Tibial artery (tissue), 4 donors: ENCODE data around the gene KLF17.

Experiments
- DNase-seq, 2 donors: peaks; one replicate each; pipeline ENCODE4 v3.0.0-alpha.2; 2019
- H3K27ac ChIP-seq, 2 donors: fragments of 200-600 bp; sonication (generic) in 1 of 2; 1 replicate in 1 of 2; 2 replicates in 1 of 2; pipeline ENCODE4 v1.5.1; 2018 to 2019; ENCODE audit warnings: mild to moderate bottlenecking in 1 of 2
- H3K27me3 ChIP-seq, 2 donors: fragments of 200-600 bp; sonication (generic) in 1 of 2; one replicate each; pipeline versions ENCODE4 v1.5.1 to v1.6.0; 2016 to 2019
- H3K36me3 ChIP-seq, 3 donors: fragments of 200-600 bp; sonication (generic) in 2 of 3; one replicate each; pipeline ENCODE4 v1.5.1; 2016 to 2019; ENCODE audit warnings: mild to moderate bottlenecking in 2 of 3
- H3K4me1 ChIP-seq, 4 donors: fragments of 200-600 bp; sonication (generic) in 2 of 4; 1 replicate in 3 of 4; 2 replicates in 1 of 4; pipeline ENCODE4 v1.5.1; 2016 to 2019
- H3K4me3 ChIP-seq, 2 donors: fragments of 200-600 bp; sonication (generic) in 1 of 2; 1 replicate in 1 of 2; 2 replicates in 1 of 2; pipeline ENCODE4 v1.5.1; 2018 to 2019; ENCODE audit warnings: mild to moderate bottlenecking in 2 of 2
- H3K9me3 ChIP-seq, 3 donors: fragments of 200-600 bp; sonication (generic) in 1 of 3; one replicate each; pipeline ENCODE4 v1.5.1; 2016 to 2019
- CTCF ChIP-seq, 2 experiments: fragments of 200-600 bp in 1 of 2; fragments of 450-650 bp in 1 of 2; IDR thresholded peaks; one replicate each; pipeline ENCODE4 v1.5.1; 2017 to 2019; ENCODE audit warnings: antibody characterized with exemption in 2 of 2, mild to moderate bottlenecking in 1 of 2, moderate library complexity in 1 of 2
- intact Hi-C: fragments of 100-400 bp; cut with DNase I; formaldehyde crosslinking; loops from one replicate; pipeline ENCODE4 v1.15.0; 2023; ENCODE audit warnings: low total_unique reads

KLF17 gene

GRCh38 chr1:44084998-44085675, 33.5 kb upstream of the KLF17 start:
- TF ChIP-seq CTCF (IDR thresholded peaks at IDR 0.05), result no peak
- peaks cover 0 to 11% of the 10 kb centered on the region in 2 donors for H3K27me3 ChIP-seq
- H3K4me1 ChIP-seq, result no peaks in the 10 kb centered on the region
- H3K4me3 ChIP-seq, result no peak overlapping the region
- intact Hi-C loops, result no loop called here
- no peak overlapping the region for H3K27ac ChIP-seq
- H3K36me3 ChIP-seq, result no peaks in the 10 kb centered on the region
- DNase-seq, result no peak
- H3K9me3 ChIP-seq, result no peaks in the 10 kb centered on the region

GRCh38 chr1:44086692-44087474, 31.7 kb upstream of the KLF17 start:
- Histone ChIP-seq H3K9me3 (no peaks in the 10 kb centered on the region), H3K4me1 (no peaks in the 10 kb centered on the region), H3K27me3 (peaks cover 0 to 11% of the 10 kb centered on the region in 2 donors), H3K27ac (no peak overlapping the region), H3K36me3 (no peaks in the 10 kb centered on the region), H3K4me3 (no peak overlapping the region)
- no peak for TF ChIP-seq CTCF (IDR thresholded peaks at IDR 0.05)
- intact Hi-C loops, result no loop called here
- DNase-seq, result no peak

GRCh38 chr1:44089371-44090048, 29.1 kb upstream of the KLF17 start:
- Histone ChIP-seq H3K9me3 (peaks cover 0 to 3% (median 0%) of the 10 kb centered on the region in 3 donors), H3K4me3 (no peak overlapping the region), H3K4me1 (no peaks in the 10 kb centered on the region), H3K27ac (no peak overlapping the region), H3K27me3 (peaks cover 0 to 11% of the 10 kb centered on the region in 2 donors), H3K36me3 (no peaks in the 10 kb centered on the region)
- no peak for DNase-seq
- TF ChIP-seq CTCF (IDR thresholded peaks at IDR 0.05), result no peak
- intact Hi-C loops, result no loop called here

- Histone ChIP-seq H3K4me1 (no peaks in the 10 kb centered on the region), H3K27me3 (peaks cover 0 to 11% of the 10 kb centered on the region in 2 donors), H3K27ac (no peak overlapping the region), H3K4me3 (no peak overlapping the region), H3K36me3 (no peaks in the 10 kb centered on the region), H3K9me3 (peaks cover 0 to 4% (median 0%) of the 10 kb centered on the region in 3 donors)
- intact Hi-C loops, result no loop called here
- TF ChIP-seq CTCF (IDR thresholded peaks at IDR 0.05), result no peak
- no peak for DNase-seq
These were observed 28.0 kb upstream of the KLF17 start for GRCh38 chr1:44090429-44091252.

GRCh38 chr1:44094047-44094446, 24.6 kb upstream of the KLF17 start:
- intact Hi-C loops, result no loop called here
- peaks cover 0 to 4% (median 0%) of the 10 kb centered on the region in 3 donors for H3K9me3 ChIP-seq
- no peak overlapping the region for H3K4me3 ChIP-seq
- no peak for TF ChIP-seq CTCF (IDR thresholded peaks at IDR 0.05)
- H3K4me1 ChIP-seq, result no peaks in the 10 kb centered on the region
- no peak overlapping the region for H3K27ac ChIP-seq
- DNase-seq, result no peak
- H3K36me3 ChIP-seq, result no peaks in the 10 kb centered on the region
- peaks cover 0 to 4% of the 10 kb centered on the region in 2 donors for H3K27me3 ChIP-seq
